ENCODE results near the gene ASCC3.

The ASCC3 gene

DNA sequence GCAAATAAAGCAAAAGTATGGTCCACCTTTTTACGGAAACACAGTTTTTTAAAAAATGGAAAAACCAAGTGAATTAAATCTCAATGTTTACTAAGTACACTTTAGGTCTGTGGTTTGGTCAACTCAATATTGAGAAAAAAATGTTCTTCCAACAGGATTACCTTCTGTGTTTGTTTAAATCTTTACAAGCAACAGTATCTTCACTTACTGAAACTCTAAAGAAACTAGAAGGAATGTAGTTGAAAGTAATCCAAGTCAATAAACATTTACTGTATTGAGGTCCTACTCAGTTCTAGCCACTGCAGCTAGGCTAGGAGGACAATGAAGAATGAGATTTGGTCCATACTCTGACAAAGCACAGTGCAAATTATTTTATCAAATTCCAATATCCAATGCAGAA, 80.1 kb downstream of the ASCC3 start:
- Histone ChIP-seq H3K27ac (ENCODE audit: low read depth, low read length) (no peak overlapping the region), H3K4me3 (ENCODE audit: low read length) (no peak overlapping the region), H3K4me1 (ENCODE audit: control insufficient read depth, low read length) (peaks cover 22% of the 10 kb centered on the region), H3K4me2 (ENCODE audit: low read length) (no peak overlapping the region), H3K36me3 (ENCODE audit: control insufficient read depth, low read length) (peaks cover 34% of the 10 kb centered on the region), H3F3A (ENCODE audit: control insufficient read depth, insufficient read depth) (no peaks in the 10 kb centered on the region; the same call in 1 of the 2 replicates), H4K20me1 (ENCODE audit: control insufficient read depth, insufficient read depth, low read depth, low read length) (0 out of 2 replicates have a peak, but pooled peaks cover 2% of the 10 kb centered on the region), H3K9me2 (replicated peaks; ENCODE audit: control insufficient read depth, low read length) (no peaks in the 10 kb centered on the region), H3K27me3 (ENCODE audit: control insufficient read depth, low read length) (no peaks in the 10 kb centered on the region), H3K9me3 (ENCODE audit: control insufficient read depth, insufficient read depth, low read length) (no peaks in the 10 kb centered on the region), H3K79me2 (ENCODE audit: control insufficient read depth, low read length) (peaks cover 3% of the 10 kb centered on the region; the same call in 1 of the 2 replicates)
- TF ChIP-seq CTCF (IDR thresholded peaks at IDR 0.05; ENCODE audit: low read depth, low read length, poor library complexity, severe bottlenecking) = no peak
- TF ChIP-seq EZH2phosphoT487 (IDR thresholded peaks at IDR 0.05; ENCODE audit: borderline replicate concordance, low read length) = no peak

- H3K27ac ChIP-seq (ENCODE audit: low read depth, low read length) = no peak overlapping the region
- H3K4me2 ChIP-seq (ENCODE audit: low read length) = no peak overlapping the region
- H3K9me3 ChIP-seq (ENCODE audit: control insufficient read depth, insufficient read depth, low read length) = no peaks in the 10 kb centered on the region
- H3F3A ChIP-seq (ENCODE audit: control insufficient read depth, insufficient read depth) = no peaks in the 10 kb centered on the region; the same call in 1 of the 2 replicates
- H3K4me3 ChIP-seq (ENCODE audit: low read length) = no peak overlapping the region
- H3K36me3 ChIP-seq (ENCODE audit: control insufficient read depth, low read length) = peaks cover 21% of the 10 kb centered on the region
- 0 out of 2 replicates have a peak, but pooled peaks cover 2% of the 10 kb centered on the region for H4K20me1 ChIP-seq (ENCODE audit: control insufficient read depth, insufficient read depth, low read depth, low read length)
- no peaks in the 10 kb centered on the region for H3K79me2 ChIP-seq (ENCODE audit: control insufficient read depth, low read length)
- H3K9me2 ChIP-seq (replicated peaks; ENCODE audit: control insufficient read depth, low read length) = no peaks in the 10 kb centered on the region
- H3K4me1 ChIP-seq (ENCODE audit: control insufficient read depth, low read length) = peaks cover 8% of the 10 kb centered on the region
- TF ChIP-seq CTCF (IDR thresholded peaks at IDR 0.05; ENCODE audit: low read depth, low read length, poor library complexity, severe bottlenecking) (peak; percentile 22), EZH2phosphoT487 (IDR thresholded peaks at IDR 0.05; ENCODE audit: borderline replicate concordance, low read length) (no peak)
- H3K27me3 ChIP-seq (ENCODE audit: control insufficient read depth, low read length) = no peaks in the 10 kb centered on the region
Observed at GRCh38 chr6:100796049-100796823, 84.9 kb downstream of the ASCC3 start.

- no peak overlapping the region for H3K4me3 ChIP-seq (ENCODE audit: low read length)
- H3F3A ChIP-seq (ENCODE audit: control insufficient read depth, insufficient read depth) = no peaks in the 10 kb centered on the region
- H3K9me2 ChIP-seq (replicated peaks; ENCODE audit: control insufficient read depth, low read length) = no peaks in the 10 kb centered on the region
- no peaks in the 10 kb centered on the region for H3K79me2 ChIP-seq (ENCODE audit: control insufficient read depth, low read length)
- H3K4me2 ChIP-seq (ENCODE audit: low read length) = no peak overlapping the region
- no peak for TF ChIP-seq CTCF (IDR thresholded peaks at IDR 0.05; ENCODE audit: low read depth, low read length, poor library complexity, severe bottlenecking)
- TF ChIP-seq EZH2phosphoT487 (IDR thresholded peaks at IDR 0.05; ENCODE audit: borderline replicate concordance, low read length) = no peak
- H3K27me3 ChIP-seq (ENCODE audit: control insufficient read depth, low read length) = no peaks in the 10 kb centered on the region
- no peak overlapping the region for H3K27ac ChIP-seq (ENCODE audit: low read depth, low read length)
- no peaks in the 10 kb centered on the region for H3K4me1 ChIP-seq (ENCODE audit: control insufficient read depth, low read length)
- no peaks in the 10 kb centered on the region for H3K9me3 ChIP-seq (ENCODE audit: control insufficient read depth, insufficient read depth, low read length)
- no peaks in the 10 kb centered on the region for H4K20me1 ChIP-seq (ENCODE audit: control insufficient read depth, insufficient read depth, low read depth, low read length)
- peaks cover 4% of the 10 kb centered on the region; the same call in 1 of the 2 replicates for H3K36me3 ChIP-seq (ENCODE audit: control insufficient read depth, low read length)
Observed at GRCh38 chr6:100790084-100790483, 91.0 kb downstream of the ASCC3 start.

Measured in DOHH2 (cell line).